NCI-H510A treated with DMSO at 0.1 percent for 48 hours (cell line): Measurements from ENCODE around the gene SLIT1.
"Not testable (repeated sequence)": the region's sequence is repeated elsewhere in the genome, so short reads cannot be mapped to it uniquely, and the experiment has no call there.

Experiments used
- DNase-seq: peaks from one replicate; lab custom pipeline; 2025; lab: John Stamatoyannopoulos, UW

SLIT1 gene

DNA sequence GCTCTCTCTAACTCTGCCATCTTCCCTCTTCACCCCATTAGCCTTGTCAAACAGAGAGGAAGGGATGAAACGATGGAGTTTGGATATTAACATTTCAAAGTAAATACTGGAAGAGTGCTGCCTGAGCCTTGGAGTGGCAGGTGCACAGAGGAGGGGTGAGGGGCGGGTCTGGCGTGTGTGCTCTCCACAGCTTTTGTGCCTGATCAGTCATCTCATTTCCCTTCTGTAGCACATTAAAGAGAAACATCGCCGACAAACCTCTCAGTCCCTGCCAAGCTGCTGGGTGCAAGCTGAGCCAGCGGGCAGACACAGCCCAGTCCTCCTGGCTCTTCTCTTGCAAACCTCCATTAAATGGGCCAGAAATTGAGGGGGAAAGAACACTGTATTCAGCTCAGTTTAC is 76.2 kb downstream of the SLIT1 start:
- DNase-seq = peak; percentile 93

DNA sequence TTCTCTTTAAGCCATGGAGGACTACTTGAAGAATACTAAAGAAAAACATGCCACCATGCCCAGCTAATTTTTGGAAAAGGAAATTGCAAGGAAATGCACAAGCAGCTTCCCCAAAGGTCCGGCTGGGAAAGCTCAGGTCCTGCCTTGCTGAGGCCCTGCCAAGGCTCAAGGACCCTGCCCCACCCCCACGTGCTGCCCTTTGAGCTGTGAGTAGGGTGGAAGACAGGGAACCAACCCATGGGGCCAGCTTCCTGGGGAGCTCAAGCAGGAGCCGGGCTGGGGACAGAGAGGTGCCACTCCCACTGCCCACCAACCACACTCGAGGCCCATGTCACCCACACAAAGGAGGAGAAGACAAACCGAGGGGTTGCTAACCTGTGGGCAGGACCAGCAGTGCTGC is 78.2 kb downstream of the SLIT1 start:
- no peak for DNase-seq

DNA sequence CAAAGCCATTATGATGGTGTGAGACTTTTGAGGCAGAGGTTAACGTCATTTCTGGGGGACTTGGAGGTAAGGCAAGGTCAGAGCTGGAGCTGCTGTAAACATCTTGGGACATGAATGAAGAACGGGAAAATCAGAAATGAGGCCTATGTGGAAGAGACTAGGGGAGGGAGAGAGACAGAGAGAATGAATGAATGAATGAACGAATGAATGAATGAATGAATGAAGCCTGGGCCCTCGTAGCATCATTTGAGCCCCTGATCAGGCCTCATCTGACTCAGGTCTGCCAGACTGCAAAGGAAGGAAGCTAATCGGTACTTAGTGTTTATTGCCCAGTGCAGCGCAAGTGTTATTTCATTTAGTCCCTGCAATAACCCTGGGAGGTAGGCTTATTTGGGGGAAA is 79.6 kb downstream of the SLIT1 start:
- DNase-seq = no peak

DNA sequence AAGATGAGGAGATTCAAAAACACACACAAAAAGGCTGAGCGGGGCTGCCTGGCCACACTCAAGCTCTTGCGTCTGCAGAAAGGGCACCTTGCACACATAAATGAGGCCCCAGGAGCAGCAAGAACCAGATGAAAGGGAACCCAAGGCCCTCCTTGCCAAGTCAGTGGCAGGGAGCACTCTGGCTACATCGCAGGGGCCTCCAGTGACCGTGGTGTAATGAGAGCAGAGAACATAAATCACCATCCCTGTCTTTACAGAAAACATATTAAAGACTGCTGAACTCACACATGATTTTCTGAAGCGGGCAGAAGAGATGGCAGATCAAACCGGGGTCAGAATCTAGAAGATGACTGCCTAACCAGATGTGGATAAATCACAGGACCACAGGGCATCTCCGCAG is 80.5 kb downstream of the SLIT1 start:
- DNase-seq = no peak

DNA sequence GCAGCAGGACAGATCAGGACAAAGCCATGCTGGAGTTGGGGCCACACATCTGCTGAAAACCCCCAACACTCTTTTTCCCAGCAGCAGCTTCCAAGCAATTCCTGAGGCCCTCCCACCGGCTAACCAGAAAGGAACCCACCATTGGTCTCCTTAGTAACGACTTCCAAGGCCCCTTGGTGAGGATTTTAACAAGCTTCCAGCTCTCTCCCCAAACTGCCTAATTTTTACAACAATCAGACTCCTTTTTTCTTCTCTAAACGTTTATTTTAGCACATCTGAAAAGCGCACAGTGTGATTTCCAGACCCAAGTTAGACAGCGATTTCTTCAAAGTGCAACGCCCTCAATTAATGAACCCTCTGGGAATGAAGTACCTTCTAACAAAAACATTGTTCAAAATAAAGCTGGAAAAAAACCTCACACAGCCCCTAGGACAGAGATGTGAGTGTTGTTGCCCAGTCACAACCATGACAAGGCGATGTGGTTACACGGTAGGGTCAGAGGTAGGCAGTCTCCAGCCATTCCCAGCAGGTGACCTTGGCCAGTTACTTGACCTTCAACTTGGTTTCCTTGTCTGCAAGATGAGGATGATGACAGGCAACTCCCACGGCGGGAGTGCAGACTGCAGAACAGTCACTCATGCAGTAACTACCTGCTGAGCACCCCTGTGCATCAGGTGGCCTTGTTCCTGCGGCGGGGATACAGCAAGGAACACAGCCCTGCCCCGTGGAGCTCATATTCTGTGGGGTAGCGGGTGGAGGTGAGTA is 82.3 kb downstream of the SLIT1 start:
- no peak for DNase-seq

DNA sequence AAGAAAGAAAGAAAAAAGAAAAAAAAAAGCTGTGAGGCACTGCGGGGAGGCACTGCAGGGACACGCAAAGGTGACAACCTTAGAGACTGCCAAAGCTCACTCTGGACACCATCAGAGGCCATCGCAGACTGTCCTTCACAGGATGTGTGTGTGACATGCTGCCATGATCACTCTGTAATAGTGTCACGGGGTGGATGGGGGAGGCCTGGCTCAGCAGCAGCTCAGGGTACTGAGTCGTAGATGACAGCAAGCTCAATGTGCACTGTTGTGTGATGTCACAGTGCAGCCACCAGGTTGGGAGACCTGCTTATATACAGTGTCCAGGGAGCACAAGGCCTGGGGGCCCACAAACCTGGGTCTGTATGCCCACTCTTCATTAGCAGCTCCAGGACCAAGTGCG is 83.3 kb downstream of the SLIT1 start:
- no peak for DNase-seq

DNA sequence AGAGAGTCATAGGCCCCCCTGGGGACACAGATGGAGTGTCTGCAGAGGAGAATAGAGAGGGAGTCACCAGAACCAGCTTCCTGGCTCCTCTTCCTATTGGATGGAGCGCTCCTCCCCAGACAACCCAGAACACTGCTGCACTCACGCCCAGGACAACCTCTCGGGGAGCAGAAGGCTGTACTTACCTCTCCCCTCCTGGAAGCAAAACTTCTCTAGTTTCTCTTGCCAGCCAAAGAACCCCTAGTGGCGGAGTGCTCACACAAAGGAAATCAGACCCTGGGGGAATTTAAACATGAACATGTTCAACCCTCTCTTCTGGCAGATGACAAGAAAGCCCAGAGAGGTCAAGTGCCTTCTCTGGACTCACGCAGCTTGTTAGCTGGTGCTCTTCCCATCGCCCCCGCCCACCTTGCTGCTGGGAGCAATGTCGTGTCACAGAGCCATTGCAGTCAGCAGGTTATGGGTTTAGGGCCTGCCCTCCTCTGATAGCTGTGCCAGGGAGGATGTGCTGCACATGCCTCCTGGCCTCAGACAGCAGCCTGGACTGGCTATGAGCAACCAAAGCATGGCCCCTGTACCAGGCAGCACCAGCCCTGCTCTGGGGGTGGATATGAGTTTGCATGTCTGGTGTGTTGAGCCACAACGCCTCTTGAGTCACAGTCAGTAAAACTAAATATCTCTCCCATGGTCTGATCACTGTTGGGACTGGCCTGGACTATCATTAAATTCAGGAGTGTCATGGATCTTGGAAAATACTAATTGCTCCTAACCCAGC is 84.4 kb downstream of the SLIT1 start:
- no peak for DNase-seq

DNA sequence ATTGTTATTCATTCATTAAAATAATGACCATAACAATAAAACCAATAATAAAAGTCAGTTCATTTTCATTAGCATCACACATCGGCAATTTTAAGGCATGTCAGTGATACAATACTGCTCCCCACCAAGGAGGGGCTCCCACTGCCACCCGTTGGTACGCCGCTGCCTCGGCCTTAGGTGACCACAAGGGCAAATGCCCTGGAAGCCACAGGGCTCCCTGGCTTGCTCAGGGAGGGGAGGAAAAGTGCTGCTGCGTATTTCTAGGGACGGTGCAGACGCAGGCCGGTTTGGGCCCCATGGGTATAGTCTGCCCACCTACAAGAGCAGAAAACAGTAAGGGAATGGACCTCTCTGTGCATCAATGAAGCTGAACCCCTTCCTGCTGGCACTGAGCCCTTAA is 85.1 kb downstream of the SLIT1 start:
- no peak for DNase-seq

DNA sequence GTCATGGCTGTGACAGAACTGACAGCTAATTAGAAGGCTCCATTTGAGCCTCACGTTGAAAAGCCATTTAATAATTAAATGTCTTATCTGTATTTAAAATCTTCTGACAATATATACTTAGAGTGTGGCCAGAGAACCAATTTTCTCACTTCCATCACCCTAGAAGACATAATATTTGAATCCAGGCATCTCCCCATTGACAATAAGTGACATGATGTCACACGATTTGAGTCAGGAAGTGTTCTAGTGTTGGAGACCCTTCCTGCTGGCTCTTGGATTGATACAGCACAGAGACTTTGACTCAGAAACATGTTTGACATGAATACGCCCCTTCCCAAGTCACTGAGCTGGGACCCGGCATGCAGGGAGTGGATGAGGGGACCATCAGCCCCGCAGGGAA is 85.9 kb downstream of the SLIT1 start:
- no peak for DNase-seq

DNA sequence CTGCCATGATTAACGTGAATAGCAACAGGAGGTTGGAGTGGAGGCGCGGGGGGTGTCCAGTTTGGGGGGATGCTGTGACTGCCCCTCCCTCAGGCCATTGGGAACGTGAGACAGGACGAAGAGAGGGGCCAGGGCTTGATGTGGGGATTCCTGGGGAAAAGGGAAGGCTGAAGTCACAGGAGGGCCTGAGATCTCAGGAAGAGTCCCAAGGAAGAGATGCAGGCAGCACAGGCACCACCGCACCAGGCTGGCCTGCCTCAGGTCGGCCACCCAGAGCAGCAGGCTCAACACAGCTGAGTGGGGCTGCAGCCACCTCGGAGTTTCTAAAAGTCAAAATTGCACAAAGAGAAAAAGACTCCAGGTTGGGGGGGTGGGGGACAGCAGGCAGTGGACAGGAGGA is 86.7 kb downstream of the SLIT1 start:
- no peak for DNase-seq

DNA sequence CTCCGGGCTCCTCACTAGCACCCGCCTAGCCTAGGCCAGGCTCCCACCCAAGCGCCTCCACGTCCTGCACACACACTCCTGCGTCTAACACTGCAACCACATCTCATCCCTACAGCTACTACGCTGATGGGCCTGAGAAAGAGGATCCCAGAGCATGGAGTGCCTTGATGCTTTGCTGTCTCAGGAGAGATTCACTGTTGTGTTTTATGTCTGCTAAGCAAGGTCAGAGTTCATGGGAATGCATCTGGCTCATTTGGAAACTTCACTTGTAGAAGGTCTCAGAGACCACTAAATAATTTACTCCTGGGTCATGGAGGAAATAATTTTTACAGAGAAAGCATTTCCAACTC is 88.7 kb downstream of the SLIT1 start:
- DNase-seq = no peak

DNA sequence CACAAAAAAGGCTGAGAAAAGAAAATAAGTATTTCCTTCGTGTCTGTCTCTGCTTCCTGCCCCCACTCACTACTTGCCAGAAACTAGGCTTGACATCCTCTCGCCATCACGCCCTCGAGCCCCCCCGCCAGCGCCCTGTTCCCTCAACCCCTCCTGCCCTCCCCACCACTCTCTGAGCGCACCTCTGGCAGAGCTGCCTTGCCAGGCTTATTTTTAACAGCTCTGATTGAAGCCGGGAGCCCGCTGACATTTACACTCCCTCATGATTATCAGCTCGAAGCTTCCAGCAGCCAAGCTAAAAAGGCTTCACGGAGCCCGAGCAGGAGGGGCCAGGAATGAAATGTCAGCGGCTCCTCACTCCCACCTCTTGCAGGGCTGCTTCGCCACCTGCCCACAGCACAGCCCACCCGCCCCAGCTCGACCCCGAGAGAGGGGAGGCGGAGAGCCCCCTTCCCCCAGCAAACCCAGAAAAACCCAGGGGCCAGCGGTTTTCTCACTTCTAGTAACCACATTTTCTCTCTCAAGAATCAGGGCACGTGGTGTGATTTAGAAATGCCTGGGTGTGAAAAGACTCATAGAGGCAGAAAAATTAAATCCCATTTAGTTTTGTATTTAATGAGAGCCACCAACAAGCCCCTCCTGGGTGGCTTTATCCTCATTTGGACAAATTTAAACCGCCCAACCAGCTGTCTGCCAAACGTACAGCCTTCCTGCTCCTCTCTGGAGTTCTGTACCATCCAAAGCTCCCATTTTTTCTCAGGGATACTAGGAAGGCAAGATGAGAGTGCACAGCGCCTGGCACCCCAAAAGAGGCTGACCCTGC is 89.3 kb downstream of the SLIT1 start:
- no peak for DNase-seq

DNA sequence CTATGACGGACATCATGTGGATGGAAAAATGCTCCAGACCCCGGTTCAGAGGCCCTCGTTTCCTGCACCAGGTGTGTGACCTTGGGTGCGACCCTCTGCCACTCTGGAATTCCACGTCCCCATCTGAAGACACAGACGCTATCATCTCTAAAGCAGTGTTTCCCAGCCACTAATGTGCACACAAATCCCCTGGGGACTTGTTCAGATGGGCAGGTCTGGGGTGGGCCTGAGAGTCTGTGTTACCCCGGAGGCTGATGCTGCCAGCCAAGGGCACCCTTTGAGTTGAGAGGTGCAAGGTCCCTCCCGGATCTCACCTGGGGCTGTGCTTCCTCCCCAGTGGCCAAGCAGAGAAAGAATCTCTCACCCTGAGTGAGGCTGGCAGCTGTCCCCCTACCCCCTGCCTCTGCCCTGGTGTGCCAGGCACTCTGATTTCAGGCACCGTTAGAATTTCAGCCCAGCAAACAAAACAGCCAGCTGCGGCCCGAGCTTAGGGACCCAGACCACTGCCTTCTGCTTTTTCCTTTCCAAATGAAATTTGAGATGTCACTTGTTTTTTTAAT is 90.0 kb downstream of the SLIT1 start:
- DNase-seq = no peak

DNA sequence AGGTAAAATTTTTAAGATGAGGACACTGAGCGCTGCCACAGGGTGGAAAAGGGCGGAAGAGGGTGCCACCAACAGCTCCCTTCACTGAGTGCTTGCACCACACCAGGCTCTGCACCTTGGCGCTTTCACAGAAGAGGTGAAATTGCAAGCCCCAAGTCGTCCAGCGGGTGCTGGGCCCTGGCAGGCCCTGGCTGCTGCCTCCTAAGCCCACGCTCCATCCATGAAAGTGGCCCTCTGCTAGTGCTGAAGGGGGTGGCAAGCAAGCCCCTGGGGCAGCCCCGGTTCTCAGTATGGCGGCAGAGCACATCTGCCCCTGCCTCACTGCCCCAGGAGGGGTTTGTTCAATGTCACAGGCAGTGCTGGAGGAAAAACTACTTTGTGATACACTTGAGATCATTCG is 95.1 kb downstream of the SLIT1 start:
- DNase-seq = no peak

DNA sequence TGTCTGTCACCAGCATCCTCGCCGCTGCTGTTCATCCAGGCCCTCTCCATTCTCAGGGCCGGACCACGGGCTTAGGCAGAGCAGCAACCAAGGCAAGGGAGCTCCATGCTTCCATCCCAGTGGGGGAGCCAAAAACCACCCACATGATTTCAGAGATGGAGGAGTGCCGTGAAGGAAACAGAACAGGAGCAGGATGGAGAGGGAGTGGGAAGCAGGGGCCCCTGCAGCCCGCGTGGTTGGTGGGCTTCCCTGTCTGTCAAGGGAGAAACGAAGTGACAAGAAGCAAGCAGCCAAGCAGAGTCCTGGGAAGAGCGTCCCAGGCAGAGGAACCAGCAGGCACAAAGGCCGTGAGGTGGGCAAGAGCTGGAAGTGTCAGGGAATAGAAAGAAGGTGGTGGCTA is 95.7 kb downstream of the SLIT1 start:
- no peak for DNase-seq

DNA sequence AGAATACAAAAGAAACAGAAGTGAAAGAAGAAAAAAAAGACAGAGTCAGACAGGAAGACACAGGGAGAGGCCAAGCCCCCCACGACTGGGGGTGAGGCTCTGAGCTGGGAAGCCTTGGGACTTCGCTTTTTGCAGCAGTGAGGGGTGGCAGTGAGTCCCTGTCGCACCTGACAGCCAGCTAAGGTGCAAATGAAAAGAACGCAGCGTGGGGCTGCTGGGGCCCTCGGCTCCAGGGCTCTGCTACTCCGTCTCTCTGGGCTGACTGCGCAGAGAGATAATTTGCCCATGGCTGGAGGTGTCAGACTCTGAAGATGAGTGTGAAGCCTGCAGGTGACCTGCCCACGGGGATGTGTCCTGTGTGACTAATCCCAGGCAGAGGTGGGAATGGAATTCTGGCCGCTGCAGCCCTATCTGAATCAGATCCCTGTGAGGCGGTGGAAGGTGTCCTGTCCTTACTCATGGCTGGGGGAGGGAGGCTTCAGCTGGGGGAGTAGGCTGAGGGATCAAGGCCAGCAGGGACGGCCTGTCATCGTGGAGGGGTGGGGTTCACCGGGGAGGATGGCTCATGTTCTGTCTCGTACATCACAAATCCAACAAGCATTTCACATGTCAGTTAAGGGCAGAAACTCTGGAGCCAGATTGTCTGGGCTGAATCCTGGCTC is 96.4 kb downstream of the SLIT1 start:
- no peak for DNase-seq

DNA sequence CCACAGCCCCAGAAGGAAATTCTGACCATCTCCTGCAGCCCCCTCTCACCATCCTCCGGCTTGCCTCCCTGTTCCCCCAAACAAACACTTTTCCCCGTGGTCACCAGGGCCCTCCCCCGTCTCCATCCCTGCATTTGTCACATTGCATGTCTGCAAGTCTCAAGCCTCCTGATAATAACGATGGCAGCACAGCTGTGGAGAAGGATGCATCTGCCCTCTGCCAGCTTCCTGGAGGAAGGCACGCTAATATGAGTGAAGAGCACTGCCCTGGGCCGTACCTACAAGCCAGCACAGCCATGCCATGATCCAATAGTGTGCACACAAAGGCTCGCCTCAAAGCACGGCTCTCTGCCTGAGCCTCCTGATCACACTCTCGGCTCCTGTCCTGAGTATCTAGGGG is 98.5 kb downstream of the SLIT1 start:
- no peak for DNase-seq

DNA sequence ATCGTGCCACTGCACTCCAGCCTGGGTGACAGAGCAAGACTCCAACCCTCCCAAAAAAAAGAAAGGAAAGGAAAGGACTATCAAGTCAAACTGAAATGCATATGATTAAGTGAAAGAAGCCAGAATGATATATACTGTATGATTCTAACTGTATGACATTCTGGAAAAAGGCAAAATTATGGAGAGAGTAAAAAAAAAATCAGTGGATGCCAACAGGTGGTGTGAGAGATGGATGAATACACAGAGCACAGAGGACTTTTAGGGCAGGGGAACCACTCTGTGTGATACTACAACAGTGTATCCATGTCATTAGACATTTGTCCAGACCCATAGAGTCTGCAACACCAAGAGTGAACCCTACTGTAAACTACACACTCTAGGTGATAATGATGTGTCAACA is 99.2 kb downstream of the SLIT1 start:
- DNase-seq = no peak

DNA sequence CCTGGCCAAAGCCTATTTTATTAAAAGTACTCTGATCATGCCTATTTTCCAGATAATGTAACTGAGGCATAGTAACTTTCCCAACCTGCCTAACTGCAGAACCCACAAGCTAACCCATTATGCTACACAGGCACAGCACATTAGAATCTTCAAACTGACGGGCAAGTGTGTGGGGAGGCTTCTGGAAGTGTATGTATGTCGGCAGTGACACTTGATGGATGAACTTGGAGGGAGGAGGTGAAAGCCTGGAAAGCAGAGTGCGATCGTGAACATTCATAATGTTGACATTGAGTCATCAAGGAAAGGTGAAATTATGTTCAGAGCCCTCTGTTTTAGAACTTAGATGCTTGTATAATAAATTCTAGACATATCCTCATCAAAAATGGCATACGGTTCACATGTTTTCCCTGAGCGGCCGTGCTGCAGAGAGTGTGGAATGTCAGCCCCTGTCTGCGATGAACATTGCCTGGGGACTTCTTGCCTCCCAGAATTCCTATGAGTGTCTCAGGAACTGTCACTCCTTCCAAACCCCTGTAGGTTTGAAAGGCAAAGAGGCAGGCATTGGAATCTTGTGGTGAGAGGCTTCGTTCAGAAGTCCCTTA is 102.4 kb downstream of the SLIT1 start:
- no peak for DNase-seq

DNA sequence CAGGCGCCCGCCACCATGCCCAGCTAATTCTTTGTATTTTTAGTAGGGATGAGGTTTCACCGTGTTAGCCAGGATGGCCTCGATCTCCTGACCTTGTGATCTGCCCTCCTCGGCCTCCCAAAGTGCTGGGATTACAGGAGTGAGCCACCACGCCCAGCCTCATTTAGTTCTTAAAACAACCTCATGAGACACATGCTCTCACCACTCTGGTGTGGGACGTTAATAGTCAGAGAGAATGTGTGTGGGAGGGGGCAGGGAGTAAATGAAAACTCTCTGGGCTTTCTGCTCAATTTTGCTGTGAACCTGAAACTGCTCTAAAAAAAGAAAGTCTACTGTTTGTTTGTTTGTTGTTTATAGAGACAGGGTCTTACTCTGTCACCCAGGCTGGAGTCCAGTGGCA is 103.2 kb downstream of the SLIT1 start:
- not testable (repeated sequence) for DNase-seq

DNA sequence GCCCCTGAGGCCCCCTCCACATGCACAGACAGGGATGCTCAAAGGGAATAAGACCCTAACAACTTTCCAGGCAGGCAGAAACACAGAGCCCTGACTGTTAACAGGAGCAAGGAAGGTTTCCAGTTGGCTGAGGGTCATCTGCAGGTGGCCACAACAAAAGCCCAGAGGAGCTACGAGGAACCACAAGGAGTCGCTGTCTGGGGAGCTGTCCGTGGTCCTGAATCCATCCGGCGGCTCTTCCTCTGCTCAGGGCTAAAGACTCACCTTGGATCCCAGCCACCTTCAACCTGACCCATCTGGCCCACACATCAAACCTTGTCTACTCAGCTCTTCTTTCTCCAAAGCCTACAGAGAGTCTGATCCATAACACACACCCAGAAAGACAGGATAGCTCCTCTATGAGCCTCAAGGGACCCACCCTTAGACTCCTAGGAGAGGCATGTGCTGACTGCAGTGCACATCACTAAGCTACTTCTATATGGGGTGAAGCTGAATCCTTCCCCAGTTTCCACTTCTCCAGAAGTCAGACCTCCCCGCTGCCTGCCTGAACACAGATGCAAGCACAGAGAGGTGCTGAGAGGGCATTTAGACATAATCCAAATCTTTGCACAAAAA is 104.0 kb downstream of the SLIT1 start:
- DNase-seq = no peak
